H54 (cell line): ENCODE measurements around the gene HPD.
"Not testable (repeated sequence)": the region's sequence is repeated elsewhere in the genome, so short reads cannot be mapped to it uniquely, and the experiment has no call there.

ENCODE experiments used
- DNase-seq: peaks from one replicate; pipeline ENCODE4 v3.0.0; 2011; ENCODE audit warnings: low spot score, mixed read lengths; ENCODE audit not compliant: insufficient read length
- FAIRE-seq: peaks from 3 replicates; lab custom pipeline; 2011; peaks lifted over from hg19 to GRCh38; lab: Jason Lieb, UNC
- POLR2A ChIP-seq: IDR thresholded peaks from 2 replicates; pipeline ENCODE4 v1.6.1; 2011; ENCODE audit warnings: low read depth, mild to moderate bottlenecking, low read length

The HPD gene

DNA sequence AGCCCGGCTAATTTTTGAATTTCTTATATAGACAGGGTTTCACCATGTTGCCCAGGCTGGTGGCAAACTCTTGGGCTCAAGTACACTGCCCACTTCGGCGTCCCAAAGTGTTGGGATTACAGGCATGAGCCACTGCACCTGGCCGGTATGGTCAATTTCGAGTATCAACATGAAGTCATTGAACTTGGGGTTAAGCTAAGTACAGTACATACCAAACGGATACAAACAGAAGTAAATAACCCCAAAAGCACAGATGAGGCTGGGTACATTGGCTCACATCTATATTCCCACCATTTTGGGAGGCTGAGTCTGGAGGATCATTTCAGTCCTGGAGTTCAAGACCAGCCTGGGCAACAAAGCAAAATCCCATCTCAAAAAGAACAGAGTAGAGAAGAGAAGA is 16.9 kb upstream of the HPD start:
- FAIRE-seq = no peak
- no peak for TF ChIP-seq POLR2A
- DNase-seq = no peak

DNA sequence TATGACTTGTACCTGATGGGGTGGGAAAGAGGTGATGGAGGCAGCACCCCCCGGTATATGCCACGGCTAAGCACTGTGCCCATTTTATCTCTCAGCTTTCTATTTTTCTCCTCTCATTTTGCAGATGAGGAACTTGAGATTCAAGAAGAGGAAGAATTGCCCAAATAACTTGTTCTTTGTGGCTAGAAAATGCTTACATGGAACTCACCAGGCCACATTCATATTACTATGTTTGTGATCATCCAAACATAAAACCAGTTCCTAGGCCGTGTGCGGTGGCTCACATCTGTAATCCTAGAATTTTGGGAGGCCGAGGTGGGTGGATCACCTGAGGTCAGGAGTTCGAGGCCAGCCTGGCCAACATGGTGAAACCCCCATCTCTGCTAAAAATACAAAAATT is 15.4 kb upstream of the HPD start:
- no peak for FAIRE-seq

DNA sequence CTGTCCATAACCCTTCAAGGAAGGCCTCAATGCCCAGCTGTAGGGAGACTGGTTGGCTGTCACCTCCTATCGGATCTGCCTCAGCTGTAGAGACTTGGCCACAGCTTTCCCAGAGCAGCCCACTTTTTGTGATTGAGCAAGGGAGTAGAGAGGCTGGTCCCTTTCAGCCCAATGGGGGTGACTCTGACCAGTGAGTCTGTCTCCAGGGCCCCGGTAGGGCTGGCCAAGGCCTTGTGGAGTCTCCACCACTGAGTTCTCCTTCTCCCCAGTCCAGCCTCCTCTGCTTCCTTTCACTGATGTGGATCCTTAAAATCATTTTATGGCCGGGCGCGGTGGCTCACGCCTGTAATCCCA is 14.5 kb upstream of the HPD start:
- DNase-seq (no peak), FAIRE-seq (no peak)
- TF ChIP-seq POLR2A = no peak

More for the DNA sequence above, 15.4 kb upstream of the HPD start:
- no peak for DNase-seq
- no peak for TF ChIP-seq POLR2A

DNA sequence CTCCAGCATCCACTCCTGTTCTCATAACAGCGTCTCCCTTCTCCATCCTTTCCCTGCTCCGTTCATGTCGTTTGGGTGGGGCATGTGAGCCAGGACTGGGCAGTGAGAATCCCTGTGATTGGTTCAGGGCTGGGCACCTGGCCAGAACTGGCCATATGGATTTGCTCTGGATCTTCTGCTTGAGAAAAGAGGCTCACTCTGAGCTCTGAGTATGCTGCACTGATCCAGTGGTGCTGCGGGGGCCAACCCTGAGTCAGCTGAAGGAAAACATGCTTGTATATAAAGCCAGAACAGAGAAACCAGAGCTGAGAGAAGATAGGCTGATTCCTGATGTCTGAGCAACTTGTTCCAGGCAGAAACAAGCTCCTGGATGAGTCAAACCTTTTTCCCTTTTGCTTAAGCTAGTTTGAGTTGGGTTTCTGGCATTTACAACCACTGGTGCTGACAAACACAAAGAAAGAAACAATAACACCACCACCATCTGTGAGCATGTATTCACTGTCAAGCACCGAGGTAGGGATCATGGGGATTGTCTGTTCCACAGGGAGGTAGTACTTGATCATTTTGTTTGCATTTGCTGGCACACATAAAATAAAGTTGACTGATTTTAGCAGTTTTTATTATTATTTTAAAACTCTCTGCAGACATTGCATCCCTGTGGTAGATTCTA is 14.0 kb upstream of the HPD start:
- DNase-seq (peak; percentile 44), FAIRE-seq (peak; percentile 68)
- TF ChIP-seq POLR2A = no peak

DNA sequence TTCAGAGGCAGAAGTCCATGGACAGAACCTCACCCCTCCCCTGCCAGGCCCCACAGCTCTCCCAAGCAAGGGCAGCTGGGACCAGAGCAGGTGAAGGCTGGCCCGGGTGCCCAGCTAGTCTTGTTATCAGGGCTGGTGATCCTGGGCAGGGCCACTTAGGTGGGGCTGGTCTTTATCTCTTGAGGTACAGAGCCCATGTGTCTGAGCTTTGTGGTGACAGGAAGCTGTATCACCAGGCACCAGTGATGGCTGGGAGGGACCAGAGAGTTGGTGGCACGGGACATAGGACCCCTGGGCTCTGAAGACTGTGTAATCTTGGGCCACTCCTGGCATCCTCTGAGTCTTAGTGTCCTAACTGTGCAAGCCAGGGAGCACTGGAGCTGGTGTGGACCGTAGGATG is 12.8 kb upstream of the HPD start:
- TF ChIP-seq POLR2A = no peak
- DNase-seq = no peak
- no peak for FAIRE-seq

DNA sequence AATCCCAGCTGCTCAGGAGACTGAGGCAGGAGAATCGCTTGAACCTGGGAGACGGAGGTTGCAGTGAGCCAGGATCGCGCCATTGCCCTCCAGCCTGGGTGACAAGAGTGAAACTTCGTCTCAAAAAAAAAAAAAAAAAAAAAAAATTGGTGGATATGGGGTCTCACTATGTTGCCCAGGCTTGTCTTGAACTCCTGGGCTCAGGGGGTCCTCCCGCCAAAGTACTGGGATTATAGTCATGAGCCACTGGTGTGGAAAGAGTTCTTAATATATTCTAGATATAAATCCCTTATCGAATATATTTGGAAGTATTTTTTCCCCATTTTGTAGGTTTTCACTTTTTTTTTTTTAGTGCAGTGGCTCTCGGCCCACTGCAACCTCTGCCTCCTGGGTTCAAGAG is 10.6 kb upstream of the HPD start:
- not testable (repeated sequence) for DNase-seq, FAIRE-seq

DNA sequence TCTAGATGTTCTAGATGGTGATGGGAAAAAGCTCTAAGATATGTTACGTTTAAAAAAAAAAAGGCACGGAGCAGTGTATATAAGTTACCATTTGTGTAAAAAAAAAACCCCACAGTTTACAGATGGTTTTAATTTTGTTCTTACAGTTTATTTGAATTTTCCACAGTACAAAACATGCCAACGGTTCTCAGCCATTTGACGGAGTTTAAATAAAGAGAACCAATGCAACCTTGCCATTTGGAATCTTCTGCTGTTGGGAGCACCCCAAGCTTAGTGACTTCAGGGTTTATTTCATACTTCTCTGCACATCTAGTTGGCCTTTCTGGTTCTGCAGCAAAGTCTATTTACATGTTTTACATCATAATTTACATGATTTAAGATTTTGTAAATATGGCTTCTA is 7.7 kb upstream of the HPD start:
- FAIRE-seq (no peak), DNase-seq (no peak)
- no peak for TF ChIP-seq POLR2A

DNA sequence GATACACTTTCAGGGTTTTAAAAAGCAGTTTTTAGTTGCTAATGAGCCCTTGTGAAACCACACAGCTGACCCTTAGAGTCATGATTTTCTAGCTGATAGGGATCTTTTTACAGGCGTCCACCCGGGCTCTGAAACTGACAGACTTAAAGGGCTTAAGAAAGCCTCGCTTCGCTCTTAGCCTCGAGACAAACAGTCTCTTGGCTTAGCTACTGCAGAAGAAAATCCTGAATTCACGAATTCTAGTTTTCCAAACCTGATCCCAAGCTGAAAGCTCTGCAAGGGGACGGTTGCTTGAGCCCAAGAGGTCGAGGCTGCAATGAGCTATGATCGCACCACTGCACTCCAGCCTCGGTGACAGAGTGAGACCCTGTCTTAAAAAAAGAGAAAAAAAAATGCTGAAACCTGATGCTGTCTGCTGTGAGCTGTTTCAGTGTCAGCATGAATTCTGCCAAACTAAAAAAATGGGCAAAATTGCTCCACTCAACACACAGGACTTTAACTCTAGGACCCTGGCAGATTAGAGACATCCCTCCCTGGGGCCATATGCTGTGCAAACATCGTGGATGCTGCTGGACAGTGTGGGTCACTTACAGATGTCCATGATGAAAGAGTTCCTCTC is 3.1 kb upstream of the HPD start:
- FAIRE-seq (no peak), DNase-seq (no peak)
- no peak for TF ChIP-seq POLR2A

DNA sequence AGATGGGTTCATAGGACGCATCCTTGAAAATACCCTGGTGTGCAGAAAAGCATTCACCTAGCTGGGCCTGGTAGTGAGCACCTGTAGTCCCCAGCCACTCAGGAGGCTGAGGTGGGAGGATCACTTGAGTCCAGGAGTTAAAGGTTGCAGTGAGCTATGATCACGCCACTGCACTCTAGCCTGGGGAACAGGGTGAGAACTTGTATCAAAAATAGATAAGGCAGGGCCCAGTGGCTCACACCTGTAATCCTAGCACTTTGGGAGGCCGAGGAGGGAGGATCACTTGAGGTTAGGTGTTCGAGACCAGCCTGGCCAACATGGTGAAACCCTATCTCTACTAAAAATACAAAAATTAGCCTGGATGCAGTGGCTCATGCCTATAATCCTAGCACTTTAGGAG is 2.0 kb upstream of the HPD start:
- DNase-seq, FAIRE-seq: not testable (repeated sequence)

DNA sequence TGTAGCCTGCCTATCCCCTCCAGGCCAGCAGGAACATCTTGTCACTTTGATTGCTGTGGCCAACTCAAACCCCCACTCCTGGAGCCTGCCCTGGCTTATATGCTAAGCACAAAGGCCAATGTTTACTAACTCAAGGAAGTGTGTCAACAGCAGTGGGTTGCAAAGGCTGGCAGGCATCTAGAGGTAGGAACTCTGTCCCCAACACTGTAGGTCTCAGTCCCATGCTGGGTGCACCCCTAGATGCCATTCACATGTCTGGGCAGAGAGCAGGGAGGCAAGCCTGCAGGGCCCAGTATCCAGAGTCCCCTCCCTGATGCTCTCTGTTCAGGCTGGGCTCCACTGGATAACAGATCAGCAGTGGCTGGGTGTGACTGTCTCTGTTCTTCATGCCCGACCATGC is 1.6 kb upstream of the HPD start:
- TF ChIP-seq POLR2A = no peak
- FAIRE-seq = no peak
- no peak for DNase-seq

DNA sequence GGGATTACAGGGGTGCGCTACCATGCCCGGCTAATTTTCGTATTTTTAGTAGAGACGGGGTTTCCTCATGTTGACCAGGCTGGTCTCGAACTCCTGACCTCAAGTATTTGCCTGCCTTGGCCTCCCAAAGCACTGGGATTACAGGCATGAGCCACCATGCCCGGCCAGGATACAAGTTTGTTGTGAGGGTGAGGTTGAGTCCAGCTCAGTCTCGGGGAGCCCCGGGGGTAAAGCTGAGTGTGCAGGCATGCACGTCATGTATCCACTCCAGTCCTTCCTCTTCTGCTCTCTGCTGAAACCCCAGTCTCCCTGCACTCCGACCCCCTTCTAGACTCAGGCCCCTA is 369 bp downstream of the HPD start:
- TF ChIP-seq POLR2A = no peak
- DNase-seq (no peak), FAIRE-seq (no peak)

DNA sequence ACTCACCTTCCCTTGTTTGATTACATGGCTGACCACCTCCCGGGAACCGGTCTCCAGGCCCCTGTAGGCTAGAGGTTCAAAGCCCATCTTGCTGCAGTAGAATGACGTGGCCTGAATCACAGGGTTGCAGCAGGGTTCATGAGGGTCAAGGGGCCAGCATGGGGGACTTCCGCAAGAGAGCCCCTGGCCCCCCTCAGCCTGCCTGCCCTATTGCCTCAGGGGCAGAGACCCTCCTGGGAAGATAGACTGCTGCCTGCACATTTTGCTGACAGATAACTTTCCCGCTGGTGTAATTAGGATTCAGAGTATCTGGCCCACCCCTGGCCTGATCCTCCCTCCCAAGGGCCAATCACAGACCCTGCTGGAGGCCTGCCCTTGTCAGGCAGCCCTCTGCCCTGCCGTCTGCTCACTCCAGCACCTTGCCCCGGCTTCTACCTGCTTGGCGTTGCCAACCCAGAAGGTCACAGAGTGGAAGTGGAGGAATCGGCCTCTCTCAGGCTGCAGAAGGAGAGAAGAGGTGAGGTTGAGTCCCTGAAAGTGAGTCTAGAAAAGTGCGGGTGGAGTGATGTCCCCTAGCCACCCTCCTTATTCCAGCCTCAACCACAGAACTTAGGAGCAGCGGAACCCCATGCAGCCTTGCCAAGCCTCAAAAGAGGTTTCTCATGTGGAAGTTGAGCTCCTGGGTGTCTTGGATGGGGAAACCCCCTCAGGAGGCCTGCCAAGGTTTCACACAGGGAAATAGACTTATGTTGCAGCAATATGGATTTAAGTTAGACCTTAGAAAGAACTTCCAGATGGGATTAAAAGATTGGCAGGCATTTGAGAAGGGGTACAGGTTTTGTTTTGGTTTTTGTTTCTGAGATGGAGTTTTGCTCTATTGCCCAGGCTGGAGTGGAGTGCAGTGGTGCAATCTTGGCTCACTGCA is 1.1 kb downstream of the HPD start:
- no peak for FAIRE-seq
- no peak for TF ChIP-seq POLR2A
- no peak for DNase-seq

DNA sequence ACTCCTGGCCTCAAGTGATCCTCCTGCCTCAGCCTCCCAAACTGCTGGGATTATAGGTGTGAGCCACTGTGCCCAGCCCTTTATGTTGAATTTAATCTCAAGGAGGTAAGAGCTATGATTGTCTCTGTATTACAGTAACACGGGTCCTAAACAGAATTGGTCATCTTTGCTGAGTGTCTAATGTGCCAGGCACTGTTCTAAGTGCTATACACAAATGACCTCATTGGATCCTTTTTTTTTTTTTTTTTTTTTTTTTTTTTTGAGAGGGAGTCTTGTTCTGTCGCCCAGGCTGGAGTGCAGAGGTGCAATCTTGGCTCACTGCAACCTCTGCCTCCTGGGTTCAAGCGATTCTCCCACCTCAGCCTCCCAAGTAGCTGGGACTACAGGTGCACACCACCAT is 6.3 kb downstream of the HPD start:
- not testable (repeated sequence) for FAIRE-seq, DNase-seq

DNA sequence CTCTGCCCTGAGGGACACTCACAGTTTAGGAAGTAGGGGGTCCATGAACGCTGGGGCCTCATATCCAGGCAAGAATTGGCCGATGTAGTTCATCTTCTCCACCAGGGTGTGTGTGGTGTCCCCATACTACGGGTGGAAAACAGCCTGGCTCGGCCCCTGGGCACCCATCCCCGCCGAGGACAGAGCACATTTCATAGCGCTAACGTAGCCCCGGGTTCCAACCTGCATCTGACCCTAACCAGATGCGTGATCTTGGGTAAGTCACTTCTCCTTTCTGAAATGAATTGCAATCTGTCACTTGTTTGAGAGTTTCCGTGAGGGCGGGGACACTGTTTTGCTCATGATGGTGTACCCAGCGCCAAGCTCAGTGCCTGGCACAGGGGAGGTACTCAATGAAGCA is 9.0 kb downstream of the HPD start:
- DNase-seq (no peak), FAIRE-seq (no peak)
- no peak for TF ChIP-seq POLR2A

DNA sequence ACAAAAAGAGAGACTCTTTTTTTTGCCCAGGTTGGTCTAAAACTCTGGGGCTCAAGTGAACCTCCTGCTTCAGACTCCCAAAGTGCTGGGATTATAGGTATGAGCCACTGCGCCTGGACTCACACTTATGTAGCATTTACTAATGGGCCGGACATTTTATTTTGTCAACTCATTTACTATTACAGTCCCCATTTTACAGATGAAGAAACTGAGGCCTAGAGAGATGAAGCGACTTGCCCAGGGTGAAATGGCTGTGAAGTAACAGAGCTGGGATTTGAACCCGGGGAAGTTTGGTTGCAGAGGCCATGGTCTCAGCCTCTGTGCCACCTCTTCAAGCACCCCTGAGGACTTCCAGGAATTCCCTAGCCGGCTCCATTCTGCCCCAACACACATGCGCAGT is 9.4 kb downstream of the HPD start:
- FAIRE-seq (no peak), DNase-seq (no peak)
- no peak for TF ChIP-seq POLR2A
